ENCODE data around the gene CHD6.

GRCh38 chr20:41499961-41500725, 118.0 kb downstream of the CHD6 start:
- no peak for TF ChIP-seq EZH2 (IDR thresholded peaks at IDR 0.05; ENCODE audit: insufficient read depth, poor library complexity, severe bottlenecking)
- TF ChIP-seq EZH2phosphoT487 (IDR thresholded peaks at IDR 0.05; ENCODE audit: insufficient read depth, low read depth): no peak
